Right atrium auricular region (tissue), 2 donors: ENCODE measurements around the gene NR2F1-AS1. TPM values are rescaled to one million over a fixed set of nuclear protein-coding genes. Genes with fewer than 3 reads are reported as not detected.

Experiments used
- DNase-seq: peaks from one replicate; pipeline ENCODE4 v3.0.0-alpha.2; 2019; ENCODE audit warnings: low spot score
- H3K27ac ChIP-seq, 2 donors: fragments of 200-600 bp; sonication (generic); 1 replicate in 1 of 2; 2 replicates in 1 of 2; pipeline ENCODE4 v1.5.1; 2016 to 2019
- H3K27me3 ChIP-seq, 2 donors: fragments of 200-600 bp; sonication (generic); one replicate each; pipeline versions ENCODE4 v1.5.1 to v1.6.0; 2017 to 2019
- H3K36me3 ChIP-seq: fragments of 200-600 bp; sonication (generic); one replicate; pipeline ENCODE4 v1.5.1; 2016
- H3K4me1 ChIP-seq, 2 donors: fragments of 200-600 bp; sonication (generic); one replicate each; pipeline versions ENCODE4 v1.5.1 to v1.6.0; 2017 to 2019
- H3K4me3 ChIP-seq, 2 donors: fragments of 200-600 bp; sonication (generic); 1 replicate in 1 of 2; 2 replicates in 1 of 2; pipeline ENCODE4 v1.5.1; 2017 to 2019; ENCODE audit warnings: mild to moderate bottlenecking in 1 of 2, moderate library complexity in 1 of 2
- H3K9me3 ChIP-seq, 2 donors: fragments of 200-600 bp; sonication (generic); one replicate each; pipeline ENCODE4 v1.5.1; 2019
- total RNA-seq, 2 donors: library from RNA; depleted of rRNA; stranded (reverse); fragments of >200 nt; gene quantifications; one replicate each; pipeline ENCODE4 v1.1.0, GENCODE V29; 2016
- TF ChIP-seq, protein P1 (sequence below), 2 donors: fragments of 200-600 bp; sonication (generic); IDR thresholded peaks; one replicate each; pipeline ENCODE4 v1.5.1; 2019; ENCODE audit warnings: antibody characterized with exemption in 2 of 2

NR2F1-AS1 gene
- total RNA-seq, 2 donors from 2014 or later, result 7.1 to 11.0 TPM

- TF ChIP-seq, protein P1, sequence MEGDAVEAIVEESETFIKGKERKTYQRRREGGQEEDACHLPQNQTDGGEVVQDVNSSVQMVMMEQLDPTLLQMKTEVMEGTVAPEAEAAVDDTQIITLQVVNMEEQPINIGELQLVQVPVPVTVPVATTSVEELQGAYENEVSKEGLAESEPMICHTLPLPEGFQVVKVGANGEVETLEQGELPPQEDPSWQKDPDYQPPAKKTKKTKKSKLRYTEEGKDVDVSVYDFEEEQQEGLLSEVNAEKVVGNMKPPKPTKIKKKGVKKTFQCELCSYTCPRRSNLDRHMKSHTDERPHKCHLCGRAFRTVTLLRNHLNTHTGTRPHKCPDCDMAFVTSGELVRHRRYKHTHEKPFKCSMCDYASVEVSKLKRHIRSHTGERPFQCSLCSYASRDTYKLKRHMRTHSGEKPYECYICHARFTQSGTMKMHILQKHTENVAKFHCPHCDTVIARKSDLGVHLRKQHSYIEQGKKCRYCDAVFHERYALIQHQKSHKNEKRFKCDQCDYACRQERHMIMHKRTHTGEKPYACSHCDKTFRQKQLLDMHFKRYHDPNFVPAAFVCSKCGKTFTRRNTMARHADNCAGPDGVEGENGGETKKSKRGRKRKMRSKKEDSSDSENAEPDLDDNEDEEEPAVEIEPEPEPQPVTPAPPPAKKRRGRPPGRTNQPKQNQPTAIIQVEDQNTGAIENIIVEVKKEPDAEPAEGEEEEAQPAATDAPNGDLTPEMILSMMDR (IDR thresholded peaks at IDR 0.05), result no peak
- Histone ChIP-seq H3K27me3 (peaks cover 0 to 4% of the 10 kb centered on the region in 2 donors), H3K4me3 (no peak overlapping the region), H3K27ac (peak overlapping the region; percentile 26 to 55), H3K9me3 (no peaks in the 10 kb centered on the region), H3K4me1 (peaks cover 0 to 63% of the 10 kb centered on the region in 2 donors), H3K36me3 (peaks cover 7% of the 10 kb centered on the region)
- no peak for DNase-seq
These were observed 11.9 kb upstream of the NR2F1-AS1 start for GRCh38 chr5:93592883-93593282.

DNA sequence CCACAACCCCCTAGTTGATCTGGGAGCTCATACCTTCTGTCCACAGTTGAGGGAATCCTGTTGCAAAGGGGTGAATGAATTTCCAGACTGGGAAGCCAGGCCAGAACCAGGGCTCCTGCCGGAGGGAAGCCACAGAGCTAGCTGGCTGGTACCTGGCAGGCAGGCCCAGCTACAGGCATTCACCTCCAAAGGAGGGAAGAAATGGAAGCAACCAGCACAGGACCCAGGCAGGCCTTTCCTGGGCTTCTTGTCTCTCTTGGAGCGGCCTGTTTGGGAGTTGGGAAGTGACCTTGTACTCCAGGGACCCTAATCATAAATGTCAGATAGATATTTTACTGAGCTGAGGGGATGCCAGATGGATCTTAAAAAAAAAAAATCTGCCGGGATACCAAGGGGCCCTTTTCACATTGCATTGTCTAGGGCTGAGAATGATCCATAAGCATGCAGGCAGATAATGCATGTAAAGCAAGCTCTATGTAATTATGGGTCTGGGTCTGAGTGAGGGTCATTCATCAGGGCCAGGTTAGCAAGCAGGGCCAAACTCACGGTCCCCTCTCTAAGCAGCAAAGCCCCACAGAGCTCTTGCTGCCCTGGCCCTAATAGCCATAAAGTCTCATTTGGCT lies 10.4 kb upstream of the NR2F1-AS1 start:
- H3K4me1 ChIP-seq, result peaks cover 0 to 49% of the 10 kb centered on the region in 2 donors
- peaks cover 0 to 4% of the 10 kb centered on the region in 2 donors for H3K27me3 ChIP-seq
- no peak for DNase-seq
- H3K36me3 ChIP-seq, result peaks cover 7% of the 10 kb centered on the region
- no peak overlapping the region for H3K4me3 ChIP-seq
- no peaks in the 10 kb centered on the region for H3K9me3 ChIP-seq
- H3K27ac ChIP-seq, result peak overlapping the region; percentile 7 to 20
- TF ChIP-seq, protein P1 (IDR thresholded peaks at IDR 0.05), result no peak

DNA sequence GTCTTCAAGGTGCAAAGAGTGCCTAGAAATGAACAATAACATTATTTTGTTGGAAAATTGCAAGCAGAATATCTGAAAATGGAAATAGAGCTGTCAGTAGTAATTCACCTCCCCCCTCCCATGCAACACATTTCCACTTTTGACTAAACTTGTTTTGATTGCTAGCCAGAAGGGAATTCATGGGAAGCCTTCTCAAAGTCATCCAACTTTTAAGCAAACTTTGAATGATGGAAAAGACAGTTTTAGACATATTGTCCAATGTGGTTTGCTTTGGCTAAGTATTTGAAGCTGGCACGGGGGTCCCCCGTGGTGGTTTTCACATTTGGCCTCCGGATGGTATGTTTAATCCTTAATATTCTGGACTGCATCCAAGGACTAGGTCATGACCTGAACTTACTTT lies 9.5 kb upstream of the NR2F1-AS1 start:
- no peak for DNase-seq
- H3K27me3 ChIP-seq, result peaks cover 0 to 4% of the 10 kb centered on the region in 2 donors
- H3K4me1 ChIP-seq, result peaks cover 0 to 47% of the 10 kb centered on the region in 2 donors
- H3K27ac ChIP-seq, result no peak overlapping the region
- H3K9me3 ChIP-seq, result no peaks in the 10 kb centered on the region
- TF ChIP-seq, protein P1 (IDR thresholded peaks at IDR 0.05), result no peak
- peaks cover 7% of the 10 kb centered on the region for H3K36me3 ChIP-seq
- H3K4me3 ChIP-seq, result no peak overlapping the region

DNA sequence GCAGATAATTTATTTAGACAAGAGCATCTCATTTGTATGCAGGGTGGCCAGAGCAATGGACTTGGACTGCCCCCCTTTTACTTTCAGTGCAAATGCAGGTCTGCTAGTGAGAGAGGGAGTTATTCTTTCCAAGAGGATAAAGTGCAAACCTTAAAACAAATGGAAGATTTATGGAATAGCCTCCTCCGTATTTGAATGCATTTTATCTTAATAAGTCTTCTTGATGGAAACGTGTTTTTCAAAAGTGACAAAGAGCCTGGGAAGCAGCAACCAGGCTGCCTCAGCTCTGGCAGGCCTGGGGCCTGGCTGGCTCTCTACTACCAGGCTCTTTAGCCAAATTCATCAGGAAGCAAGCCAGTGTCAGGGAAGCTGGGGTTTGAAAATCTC lies 8.8 kb upstream of the NR2F1-AS1 start:
- Histone ChIP-seq H3K4me1 (peaks cover 0 to 47% of the 10 kb centered on the region in 2 donors), H3K4me3 (no peak overlapping the region), H3K9me3 (no peaks in the 10 kb centered on the region), H3K36me3 (peaks cover 7% of the 10 kb centered on the region), H3K27ac (peak overlapping the region in 1 of 2 donors; percentile 60), H3K27me3 (peaks cover 0 to 2% of the 10 kb centered on the region in 2 donors)
- DNase-seq, result no peak
- TF ChIP-seq, protein P1 (IDR thresholded peaks at IDR 0.05), result no peak

DNA sequence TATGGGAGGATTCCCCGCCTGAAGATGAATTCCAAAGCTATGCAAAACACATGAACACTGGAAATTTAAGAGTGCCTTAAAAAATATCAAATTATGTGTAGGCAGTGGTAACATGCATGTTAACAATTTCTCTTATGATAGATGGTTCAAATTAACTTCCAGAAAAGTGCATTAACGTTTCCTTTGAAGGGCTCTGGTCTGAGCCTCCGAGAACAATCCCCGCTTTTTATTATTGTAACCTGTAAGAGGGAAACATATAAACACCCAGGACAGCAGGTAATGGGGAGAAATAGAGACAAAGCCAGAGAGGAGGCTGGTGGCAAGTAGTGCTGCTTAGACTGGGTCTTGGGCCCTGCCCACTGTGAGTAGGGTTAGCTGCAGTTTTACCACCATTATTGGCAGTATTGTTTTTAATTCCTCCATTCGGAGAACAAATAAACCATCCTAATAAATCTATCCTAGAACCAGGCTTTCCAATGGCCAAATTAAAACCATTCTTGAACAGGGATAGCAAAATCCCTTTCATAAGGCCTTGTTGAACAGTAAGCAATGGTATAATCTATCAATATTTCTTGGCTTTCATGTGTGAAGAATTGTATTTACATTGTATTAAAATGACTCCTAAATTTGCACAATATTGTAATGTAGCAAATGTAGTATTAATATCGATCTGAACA lies 8.3 kb upstream of the NR2F1-AS1 start:
- Histone ChIP-seq H3K9me3 (no peaks in the 10 kb centered on the region), H3K27me3 (no peaks in the 10 kb centered on the region), H3K27ac (peak overlapping the region; percentile 48 to 60), H3K4me3 (peak overlapping the region; percentile 35 to 72), H3K4me1 (peaks cover 0 to 47% of the 10 kb centered on the region in 2 donors), H3K36me3 (peaks cover 7% of the 10 kb centered on the region)
- TF ChIP-seq, protein P1 (IDR thresholded peaks at IDR 0.05), result no peak
- DNase-seq, result no peak
